H1 (cell line): ENCODE data around the gene SVOPL. TPM values are rescaled to one million over a fixed set of nuclear protein-coding genes. Genes with fewer than 3 reads are reported as not detected.

Source experiments
- CTCF ChIA-PET: fragments of 300-600 bp; sonication (Branson Sonifier 250); formaldehyde crosslinking; loops from one replicate; lab custom pipeline; 2021; ENCODE audit not compliant: partially characterized antibody; lab: Charles Lee
- POLR2A ChIA-PET: fragments of 300-600 bp; sonication (Branson Sonifier 250); formaldehyde crosslinking; loops from one replicate; lab custom pipeline; 2021; ENCODE audit warnings: inconsistent platforms; ENCODE audit not compliant: partially characterized antibody; lab: Charles Lee
- DNase-seq, 2 experiments: peaks; one replicate each; pipeline versions ENCODE4 v3.0.0 to v3.0.0-alpha.2; 2010 to 2022; ENCODE audit warnings: low spot score in 2 of 2, low read depth in 1 of 2, mixed read lengths in 1 of 2
- FAIRE-seq: peaks from 2 replicates; lab custom pipeline; 2011; peaks lifted over from hg19 to GRCh38; lab: Jason Lieb, UNC
- H2AFZ ChIP-seq: 2 replicates; pipeline ENCODE4 v1.8.1; 2012; ENCODE audit warnings: low read length, inconsistent platforms
- H2AK5ac ChIP-seq: 2 replicates; pipeline ENCODE4 v1.6.1; 2013; ENCODE audit warnings: low read depth, low read length
- H2BK120ac ChIP-seq: replicated peaks from 2 replicates; pipeline ENCODE3; 2013; ENCODE audit warnings: low read depth, low read length, inconsistent platforms
- H2BK12ac ChIP-seq: 2 replicates; pipeline ENCODE4 v1.6.1; 2013; ENCODE audit warnings: low read depth, low read length
- H2BK15ac ChIP-seq: 2 replicates; pipeline ENCODE4 v1.6.1; 2013; ENCODE audit warnings: low read length
- H2BK20ac ChIP-seq: 2 replicates; pipeline ENCODE4 v1.6.1; 2013; ENCODE audit warnings: low read length
- H2BK5ac ChIP-seq: 2 replicates; pipeline ENCODE4 v1.6.1; 2013; ENCODE audit warnings: low read depth, low read length
- H3K14ac ChIP-seq: 2 replicates; pipeline ENCODE4 v1.6.1; 2013; ENCODE audit warnings: inconsistent platforms; ENCODE audit not compliant: insufficient read length
- H3K18ac ChIP-seq: 2 replicates; pipeline ENCODE4 v1.6.1; 2013; ENCODE audit warnings: low read length; ENCODE audit errors: extremely low read depth
- H3K23ac ChIP-seq: 2 replicates; pipeline ENCODE4 v1.6.1; 2013; ENCODE audit warnings: inconsistent platforms; ENCODE audit not compliant: insufficient read length
- H3K23me2 ChIP-seq: 2 replicates; pipeline ENCODE4 v1.6.1; 2013; ENCODE audit warnings: low read depth, low read length
- H3K27ac ChIP-seq: 2 replicates; pipeline ENCODE4 v1.6.1; 2011; ENCODE audit warnings: low read depth, low read length, inconsistent platforms
- H3K27me3 ChIP-seq, 4 experiments: replicated peaks in 1 of 4; 1 replicate in 1 of 4; 2 replicates in 3 of 4; pipeline versions ENCODE4 v1.6.1 to v1.8.1; 2011 to 2013; ENCODE audit warnings: low read length in 3 of 4, mild to moderate bottlenecking in 3 of 4, inconsistent platforms in 2 of 4, mixed read lengths in 2 of 4, moderate library complexity in 1 of 4; ENCODE audit not compliant: control insufficient read depth in 3 of 4, insufficient read depth in 3 of 4; ENCODE audit errors: extremely low read depth in 1 of 4
- H3K36me3 ChIP-seq, 4 experiments: 2 replicates each; pipeline versions ENCODE4 v1.6.1 to v1.8.1; 2011 to 2013; ENCODE audit warnings: mild to moderate bottlenecking in 4 of 4, low read length in 3 of 4, moderate library complexity in 2 of 4, control low read depth in 1 of 4, inconsistent platforms in 1 of 4; ENCODE audit not compliant: insufficient read depth in 4 of 4, control insufficient read depth in 2 of 4
- H3K4ac ChIP-seq: replicated peaks from 2 replicates; pipeline ENCODE3; 2013; ENCODE audit warnings: low read length, low read depth, mixed read lengths, inconsistent platforms; ENCODE audit not compliant: insufficient read length
- H3K4me1 ChIP-seq, 4 experiments: replicated peaks in 1 of 4; 1 replicate in 1 of 4; 2 replicates in 3 of 4; pipeline versions ENCODE4 v1.6.1 to v1.8.1; 2011 to 2013; ENCODE audit warnings: low read length in 3 of 4, inconsistent platforms in 2 of 4, mixed read lengths in 1 of 4; ENCODE audit not compliant: insufficient read depth in 4 of 4, control insufficient read depth in 3 of 4
- H3K4me2 ChIP-seq, 2 experiments: 2 replicates each; pipeline versions ENCODE4 v1.6.1 to v1.8.1; 2011 to 2013; ENCODE audit warnings: low read depth in 2 of 2, low read length in 2 of 2, control low read depth in 1 of 2, inconsistent platforms in 1 of 2, mild to moderate bottlenecking in 1 of 2; ENCODE audit not compliant: insufficient read depth in 1 of 2
- H3K4me3 ChIP-seq, 4 experiments: fragments of 200-600, 300-600 bp in 1 of 4; sonication (generic), shearing (Covaris generic), sonication (Bioruptor Twin) in 1 of 4; 2 replicates each; pipeline versions ENCODE4 v1.5.1 to v1.8.1; 2011 to 2016; ENCODE audit warnings: low read length in 4 of 4, low read depth in 3 of 4, control low read depth in 2 of 4, inconsistent platforms in 2 of 4, mild to moderate bottlenecking in 2 of 4, mixed read lengths in 1 of 4, moderate library complexity in 1 of 4; ENCODE audit not compliant: insufficient read depth in 2 of 4; ENCODE audit errors: extremely low read depth in 1 of 4
- H3K56ac ChIP-seq: replicated peaks from 2 replicates; pipeline ENCODE3; 2013; ENCODE audit warnings: low read depth, mild to moderate bottlenecking, mixed read lengths, low read length, inconsistent platforms; ENCODE audit not compliant: insufficient read length
- H3K79me1 ChIP-seq: 2 replicates; pipeline ENCODE4 v1.6.1; 2013; ENCODE audit warnings: low read depth, low read length, control low read depth
- H3K79me2 ChIP-seq, 2 experiments: 2 replicates each; pipeline versions ENCODE4 v1.6.1 to v1.8.1; 2012 to 2013; ENCODE audit warnings: low read length in 2 of 2, mild to moderate bottlenecking in 2 of 2, inconsistent platforms in 1 of 2; ENCODE audit not compliant: insufficient read depth in 2 of 2, control insufficient read depth in 1 of 2
- H3K9ac ChIP-seq, 4 experiments: replicated peaks in 1 of 4; 1 replicate in 1 of 4; 2 replicates in 3 of 4; pipeline versions ENCODE4 v1.6.1 to v1.8.1; 2011 to 2013; ENCODE audit warnings: low read depth in 3 of 4, low read length in 3 of 4, control low read depth in 2 of 4, mild to moderate bottlenecking in 2 of 4, moderate library complexity in 2 of 4, inconsistent platforms in 1 of 4; ENCODE audit errors: extremely low read depth in 1 of 4
- H3K9me3 ChIP-seq, 2 experiments: 2 replicates each; pipeline versions ENCODE4 v1.6.1 to v1.8.1; 2012 to 2013; ENCODE audit warnings: mild to moderate bottlenecking in 2 of 2, moderate library complexity in 2 of 2, control low read depth in 1 of 2, inconsistent platforms in 1 of 2, low read depth in 1 of 2, low read length in 1 of 2, mixed read lengths in 1 of 2; ENCODE audit not compliant: insufficient read depth in 2 of 2
- H4K20me1 ChIP-seq, 2 experiments: replicated peaks in 1 of 2; 2 replicates each; pipeline versions ENCODE3 to v1.8.1; 2011 to 2013; ENCODE audit warnings: inconsistent platforms in 2 of 2, low read length in 2 of 2, mild to moderate bottlenecking in 1 of 2; ENCODE audit not compliant: insufficient read depth in 2 of 2, control insufficient read depth in 1 of 2
- H4K5ac ChIP-seq: 2 replicates; pipeline ENCODE4 v1.6.1; 2013; ENCODE audit warnings: low read length, low read depth, mixed read lengths, inconsistent platforms; ENCODE audit not compliant: insufficient read length
- H4K8ac ChIP-seq: 2 replicates; pipeline ENCODE4 v1.8.0; 2013; ENCODE audit warnings: mild to moderate bottlenecking, moderate library complexity, low read length, inconsistent platforms; ENCODE audit not compliant: insufficient read depth; ENCODE audit errors: extremely low read depth
- H4K91ac ChIP-seq: replicated peaks from 2 replicates; pipeline ENCODE3; 2013; ENCODE audit warnings: low read length, mixed read lengths, inconsistent platforms; ENCODE audit not compliant: insufficient read length
- CHD2 ChIP-seq: IDR thresholded peaks from 2 replicates; pipeline ENCODE4 v1.6.1; 2012; ENCODE audit warnings: low read length, improper control_type of control experiment
- CTBP2 ChIP-seq: IDR thresholded peaks from 2 replicates; pipeline ENCODE4 v1.7.0; 2011; ENCODE audit warnings: borderline replicate concordance, mild to moderate bottlenecking, moderate library complexity, mixed read lengths, low read length; ENCODE audit not compliant: insufficient read depth, insufficient read length
- RBBP5 ChIP-seq: IDR thresholded peaks from 2 replicates; pipeline ENCODE4 v1.7.1; 2012; ENCODE audit warnings: low read depth, mild to moderate bottlenecking, inconsistent platforms, low read length, moderate library complexity, borderline replicate concordance
- TAF1 ChIP-seq: IDR thresholded peaks from 2 replicates; pipeline ENCODE4 v1.6.1; 2011; ENCODE audit warnings: mild to moderate bottlenecking, low read depth, low read length
- WGBS, 2 experiments: shearing (Covaris generic) in 1 of 2; methylation state at CpG; one replicate each; pipeline versions ENCODE4 v1.1.6 to v1.1.7; 2013 to 2015; ENCODE audit warnings: low lambda C conversion rate in 2 of 2, mixed read lengths in 2 of 2, inconsistent platforms in 1 of 2, low coverage in 1 of 2, missing lambda C conversion rate in 1 of 2; ENCODE audit not compliant: insufficient replicate concordance in 2 of 2, insufficient coverage in 1 of 2, insufficient read length in 1 of 2; ENCODE audit errors: extremely low coverage in 1 of 2, missing lambda C conversion rate in 1 of 2; 5-methylcytosine and 5-hydroxymethylcytosine counted together
- polyA plus RNA-seq, 7 experiments: library from polyadenylated mRNA; depleted of rRNA in 3 of 7; stranded (reverse) in 5 of 7; unstranded in 2 of 7; fragments of >200 nt in 5 of 7; fragments of 200-250 nt in 2 of 7; gene quantifications; 1 replicate in 5 of 7; 2 replicates in 1 of 7; 4 replicates in 1 of 7; pipeline versions ENCODE4 v1.2.1 to v1.2.3, GENCODE V29; 2011 to 2013; ENCODE audit warnings: missing spikeins in 2 of 7, mixed read lengths in 2 of 7
- total RNA-seq: library from RNA; stranded (reverse); fragmentation: NEBNext Ultra II Directional; extraction: Animal tissue kit (Norgen Biotek cat#: 25700); gene quantifications from 2 replicates; pipeline ENCODE4 v1.2.1, GENCODE V29; 2021

The SVOPL gene
- total and polyA plus RNA-seq, 2 of the 8 experiments (the other 6 are each of a cell fraction or from before 2014, with no cell fraction given) = 1.1 to 1.4 TPM

DNA sequence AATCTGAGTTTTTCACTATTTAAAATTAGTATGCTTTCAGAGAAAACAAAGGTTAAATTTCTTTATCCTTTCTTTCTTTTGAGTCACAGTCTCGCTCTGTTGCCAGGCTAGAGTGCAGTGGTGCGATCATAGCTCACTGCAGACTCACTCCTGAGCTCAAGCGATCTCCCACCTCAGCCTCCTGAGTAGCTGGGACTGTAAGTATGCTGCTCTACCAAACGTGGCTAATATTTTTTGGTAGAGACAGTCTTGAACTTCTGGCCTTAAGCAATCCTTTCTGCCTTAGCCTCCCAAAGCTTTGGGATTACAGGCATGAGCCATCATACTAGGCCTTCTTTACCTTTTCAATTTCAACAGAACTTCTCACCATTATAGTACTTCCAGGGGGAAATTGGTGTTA, 127.4 kb downstream of the SVOPL start:
- H2BK15ac ChIP-seq = no peak overlapping the region
- WGBS, 2 experiments = 64% methylated on average over 4 of the region's 4 CpGs; no CpG with 5 or more reads in 1 of the 2 experiments
- H3K56ac ChIP-seq = no peak overlapping the region
- H3K23ac ChIP-seq = no peak overlapping the region
- H4K5ac ChIP-seq = no peak overlapping the region
- H3K14ac ChIP-seq = no peak overlapping the region
- ChIA-PET CTCF (no interaction called here), POLR2A (no interaction called here)
- H3K4ac ChIP-seq = no peak overlapping the region
- H3K36me3 ChIP-seq = peaks cover 27 to 100% (median 67%) of the 10 kb centered on the region in 4 experiments
- no peak overlapping the region for H3K27ac ChIP-seq
- no peak overlapping the region for H3K4me2 ChIP-seq
- no peaks in the 10 kb centered on the region for H3K9me3 ChIP-seq
- no peak overlapping the region for H2AK5ac ChIP-seq
- no peak overlapping the region for H2BK120ac ChIP-seq
- no peaks in the 10 kb centered on the region; the same call in 1 of the 2 replicates for H3K23me2 ChIP-seq
- no peak overlapping the region for H4K8ac ChIP-seq
- H3K79me1 ChIP-seq = no peaks in the 10 kb centered on the region; the same call in 1 of the 2 replicates
- FAIRE-seq (no peak), DNase-seq (no peak)
- peaks cover 0 to 1% of the 10 kb centered on the region in 2 experiments for H4K20me1 ChIP-seq
- H4K91ac ChIP-seq = no peak overlapping the region
- H2BK5ac ChIP-seq = no peak overlapping the region
- no peak overlapping the region for H3K4me3 ChIP-seq
- no peak overlapping the region for H3K9ac ChIP-seq
- no peaks in the 10 kb centered on the region for H3K27me3 ChIP-seq
- H2BK12ac ChIP-seq = no peak overlapping the region
- no peak overlapping the region for H2BK20ac ChIP-seq
- no peak overlapping the region for H2AFZ ChIP-seq
- H3K18ac ChIP-seq = no peak overlapping the region
- H3K79me2 ChIP-seq = peaks cover 0 to 18% of the 10 kb centered on the region in 2 experiments; a peak in 2 of 4 replicates
- H3K4me1 ChIP-seq = 0 out of 7 replicates have a peak, but pooled peaks cover 0 to 2% (median 0%) of the 10 kb centered on the region in 4 experiments
- TF ChIP-seq CTBP2 (no peak), RBBP5 (no peak), CHD2 (no peak), TAF1 (no peak)
